GM06990 (cell line): Measurements from ENCODE around the gene SLC9A9.

Source experiments
- DNase-seq: peaks from one replicate; pipeline ENCODE4 v3.0.0-alpha.2; 2011; ENCODE audit not compliant: insufficient read length; ENCODE audit errors: extremely low read depth
- H3K27me3 ChIP-seq: replicated peaks from 2 replicates; pipeline ENCODE4 v1.6.0; 2011; ENCODE audit warnings: low read length; ENCODE audit not compliant: control insufficient read depth, insufficient read depth
- H3K36me3 ChIP-seq: 2 replicates; pipeline ENCODE4 v1.5.1; 2011; ENCODE audit warnings: low read length; ENCODE audit not compliant: control insufficient read depth, insufficient read depth
- H3K4me3 ChIP-seq: replicated peaks from 2 replicates; pipeline ENCODE4 v1.5.1; 2011; ENCODE audit warnings: low read depth, mild to moderate bottlenecking, control low read depth, low read length
- TF ChIP-seq, protein P1 (sequence below): IDR thresholded peaks from 2 replicates; pipeline ENCODE4 v1.5.1; 2011; ENCODE audit warnings: low read length, control low read depth, mild to moderate bottlenecking, inconsistent platforms; ENCODE audit not compliant: insufficient read depth, poor library complexity, severe bottlenecking

The SLC9A9 gene

DNA sequence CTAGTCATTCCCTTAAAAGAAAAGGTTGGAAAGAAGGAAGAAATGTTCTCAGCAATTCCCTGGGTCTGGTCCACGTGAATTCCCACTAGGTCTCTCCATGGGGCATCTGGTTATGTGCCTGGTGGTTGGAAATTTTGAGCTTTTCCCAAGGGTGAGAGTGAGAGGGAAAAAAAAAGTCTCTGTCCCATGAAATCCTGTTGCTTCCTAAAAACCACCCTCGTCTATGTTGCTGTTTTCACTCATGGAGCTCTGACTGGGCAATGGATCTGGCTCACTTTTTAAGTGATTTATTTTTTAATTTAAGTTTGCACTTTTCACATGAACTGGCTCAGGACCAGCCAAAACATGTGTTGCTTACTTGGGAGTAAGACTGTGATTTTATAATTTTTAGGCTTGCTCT lies 538.6 kb downstream of the SLC9A9 start:
- TF ChIP-seq, protein P1, sequence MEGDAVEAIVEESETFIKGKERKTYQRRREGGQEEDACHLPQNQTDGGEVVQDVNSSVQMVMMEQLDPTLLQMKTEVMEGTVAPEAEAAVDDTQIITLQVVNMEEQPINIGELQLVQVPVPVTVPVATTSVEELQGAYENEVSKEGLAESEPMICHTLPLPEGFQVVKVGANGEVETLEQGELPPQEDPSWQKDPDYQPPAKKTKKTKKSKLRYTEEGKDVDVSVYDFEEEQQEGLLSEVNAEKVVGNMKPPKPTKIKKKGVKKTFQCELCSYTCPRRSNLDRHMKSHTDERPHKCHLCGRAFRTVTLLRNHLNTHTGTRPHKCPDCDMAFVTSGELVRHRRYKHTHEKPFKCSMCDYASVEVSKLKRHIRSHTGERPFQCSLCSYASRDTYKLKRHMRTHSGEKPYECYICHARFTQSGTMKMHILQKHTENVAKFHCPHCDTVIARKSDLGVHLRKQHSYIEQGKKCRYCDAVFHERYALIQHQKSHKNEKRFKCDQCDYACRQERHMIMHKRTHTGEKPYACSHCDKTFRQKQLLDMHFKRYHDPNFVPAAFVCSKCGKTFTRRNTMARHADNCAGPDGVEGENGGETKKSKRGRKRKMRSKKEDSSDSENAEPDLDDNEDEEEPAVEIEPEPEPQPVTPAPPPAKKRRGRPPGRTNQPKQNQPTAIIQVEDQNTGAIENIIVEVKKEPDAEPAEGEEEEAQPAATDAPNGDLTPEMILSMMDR: no peak
- H3K4me3 ChIP-seq: no peak overlapping the region
- no peaks in the 10 kb centered on the region for H3K27me3 ChIP-seq
- H3K36me3 ChIP-seq: no peaks in the 10 kb centered on the region
- DNase-seq: no peak

DNA sequence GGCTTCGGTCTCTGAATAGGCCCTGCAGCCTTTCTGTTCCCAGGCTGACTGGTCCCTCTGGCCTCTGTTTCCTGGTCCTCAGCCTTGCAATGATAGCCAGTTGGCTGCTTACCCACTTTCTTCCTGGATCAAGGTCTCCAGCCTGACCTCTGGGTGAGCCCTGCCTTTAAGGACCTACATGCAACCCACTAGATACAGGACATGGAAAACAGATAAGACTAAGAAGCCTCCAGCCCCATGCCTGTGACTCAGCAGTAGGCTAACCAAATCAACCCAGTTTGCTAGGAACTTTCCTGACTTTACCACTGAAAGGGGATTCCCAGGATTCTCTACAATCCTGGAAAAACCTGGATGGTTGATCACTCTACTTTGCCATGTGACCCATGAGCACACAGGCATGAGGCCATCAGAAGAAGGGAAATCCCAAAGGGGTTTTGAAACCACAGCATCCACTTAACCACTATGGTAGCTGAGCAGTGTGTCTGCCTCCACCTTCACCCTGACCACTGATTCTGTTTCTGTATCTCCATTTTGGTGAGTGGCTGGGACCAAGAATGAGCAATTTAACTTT lies 540.6 kb downstream of the SLC9A9 start:
- Histone ChIP-seq H3K36me3 (no peaks in the 10 kb centered on the region), H3K4me3 (no peak overlapping the region), H3K27me3 (no peaks in the 10 kb centered on the region)
- DNase-seq: no peak
- TF ChIP-seq, protein P1: no peak

DNA sequence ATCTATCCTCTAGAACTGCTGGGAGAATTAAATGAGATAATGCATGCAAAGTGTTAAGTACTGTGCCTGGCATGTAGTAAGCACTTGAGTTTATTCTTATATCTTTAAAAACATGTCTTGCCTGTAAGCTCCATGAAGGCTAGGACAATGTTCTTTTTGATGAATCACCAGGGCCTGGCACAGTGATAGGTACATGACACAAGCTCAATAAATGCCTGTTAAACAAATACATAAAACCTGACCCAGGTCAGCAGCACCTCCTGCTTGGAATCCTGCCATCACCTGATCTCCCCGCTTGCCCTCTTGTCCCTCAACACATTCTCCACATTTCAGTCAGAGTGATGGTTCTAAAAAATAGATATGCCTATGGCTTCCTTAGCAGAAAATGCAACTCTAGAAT lies 541.9 kb downstream of the SLC9A9 start:
- H3K4me3 ChIP-seq: no peak overlapping the region
- no peak for DNase-seq
- no peaks in the 10 kb centered on the region for H3K36me3 ChIP-seq
- TF ChIP-seq, protein P1: no peak
- H3K27me3 ChIP-seq: no peaks in the 10 kb centered on the region

DNA sequence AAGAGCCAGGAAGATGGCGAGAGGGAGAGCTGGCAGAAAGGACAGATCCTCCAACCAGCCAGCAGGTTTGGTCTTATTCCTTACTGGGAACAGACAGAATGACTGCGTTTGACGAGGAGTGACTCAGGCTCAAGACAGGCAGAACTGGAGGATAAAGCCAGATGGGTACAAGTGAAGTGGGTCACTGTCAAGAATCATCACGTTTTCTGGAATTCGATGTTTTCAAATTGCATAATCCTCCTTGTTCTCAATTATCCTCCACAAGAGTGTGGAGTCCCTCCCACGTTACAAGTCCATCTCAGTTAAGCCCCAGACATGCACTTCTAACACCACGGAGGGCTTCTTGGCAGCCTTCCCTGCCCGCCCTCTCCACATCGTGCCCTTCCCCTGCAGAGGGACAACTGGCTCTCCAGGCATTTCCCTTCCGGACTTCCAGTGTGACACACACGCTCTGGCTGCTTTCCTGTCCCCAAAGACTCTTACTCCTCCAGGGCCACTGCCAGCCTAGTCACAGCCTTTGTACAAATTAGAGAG lies 545.6 kb downstream of the SLC9A9 start:
- TF ChIP-seq, protein P1: no peak
- no peaks in the 10 kb centered on the region for H3K36me3 ChIP-seq
- H3K27me3 ChIP-seq: no peaks in the 10 kb centered on the region
- no peak overlapping the region for H3K4me3 ChIP-seq
- no peak for DNase-seq

DNA sequence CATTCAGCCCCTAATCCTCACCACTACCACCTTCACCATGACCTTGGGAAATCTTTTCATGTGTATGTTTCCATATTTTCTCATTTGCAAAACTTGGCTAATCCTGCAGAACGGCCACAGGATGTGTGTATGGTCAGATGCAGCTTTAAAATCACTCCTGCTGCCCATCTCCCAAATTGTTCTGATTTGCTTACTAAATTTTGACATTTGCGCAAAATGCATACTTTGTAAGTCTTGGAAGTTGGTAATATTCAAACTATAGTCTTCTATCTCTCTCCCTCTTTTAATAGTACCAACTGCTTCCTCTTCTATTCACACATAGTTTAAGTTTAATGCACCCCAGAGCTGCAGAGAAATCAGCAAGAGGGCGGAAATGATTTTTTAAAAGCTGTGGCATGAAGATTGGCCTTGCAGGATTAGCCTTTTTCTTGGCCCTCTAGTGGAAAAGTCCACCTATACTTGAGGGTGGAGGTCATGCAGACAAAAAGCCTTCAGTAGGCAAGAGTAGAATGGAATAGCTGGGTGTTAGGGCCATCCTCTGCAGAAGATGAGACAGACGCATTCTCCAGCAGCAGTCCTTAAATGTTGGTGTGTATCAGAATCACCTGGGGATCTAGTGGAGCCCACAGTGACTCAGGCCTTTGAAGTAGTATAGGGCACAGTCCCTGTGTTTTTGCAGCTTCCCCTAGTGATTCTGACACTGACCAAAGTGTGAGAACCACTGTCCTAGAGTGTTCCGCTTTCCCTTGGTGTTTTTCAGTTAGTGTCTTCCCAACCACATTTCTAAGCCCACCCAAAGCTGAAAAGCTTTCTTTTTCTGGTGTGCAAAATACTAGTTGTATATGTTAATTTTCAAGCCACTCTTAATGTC lies 547.0 kb downstream of the SLC9A9 start:
- TF ChIP-seq, protein P1: no peak
- no peak for DNase-seq
- Histone ChIP-seq H3K4me3 (no peak overlapping the region), H3K27me3 (no peaks in the 10 kb centered on the region), H3K36me3 (no peaks in the 10 kb centered on the region)
